Muscle of arm (tissue), 12 donors: ENCODE data around the gene CHMP5. TPM values are rescaled to one million over a fixed set of nuclear protein-coding genes. Genes with fewer than 3 reads are reported as not detected.
A peak's percentile ranks its signal among the peaks of the same experiment; 100 is the strongest.
"Not testable (repeated sequence)": the region's sequence is repeated elsewhere in the genome, so short reads cannot be mapped to it uniquely, and the experiment has no call there.

ENCODE experiments used
- DNase-seq: peaks from one replicate; pipeline ENCODE4 v3.0.0-alpha.2; 2013
- polyA plus RNA-seq, 12 donors: library from polyadenylated mRNA; unstranded; fragments of 120-200 nt; gene quantifications; one replicate each; pipeline ENCODE4 v1.2.1, GENCODE V29; 2013; ENCODE audit not compliant: insufficient read length in 12 of 12

CHMP5 gene
- polyA plus RNA-seq, 12 donors: 61.7 to 93.0 (median 83.2) TPM; not detected in 1

DNA sequence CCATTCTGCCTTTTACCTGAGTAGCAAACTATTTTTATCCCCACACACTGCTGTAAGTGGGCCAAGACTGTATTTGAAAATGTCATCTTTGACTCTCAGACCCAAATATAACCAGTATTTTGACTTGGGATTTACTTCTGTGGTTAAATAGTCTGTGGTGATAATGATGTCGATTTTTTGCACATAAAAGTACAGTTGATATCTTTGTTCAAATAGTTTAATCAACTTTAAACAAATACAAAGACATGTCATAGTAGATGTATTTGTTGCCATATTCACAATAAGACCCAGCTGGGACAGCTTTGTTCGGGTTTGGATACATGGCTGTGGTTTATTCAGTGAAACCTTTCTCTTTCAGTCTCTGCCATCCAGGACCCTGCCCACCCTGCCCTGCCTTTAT, 45.9 kb downstream of the CHMP5 start:
- DNase-seq: no peak

DNA sequence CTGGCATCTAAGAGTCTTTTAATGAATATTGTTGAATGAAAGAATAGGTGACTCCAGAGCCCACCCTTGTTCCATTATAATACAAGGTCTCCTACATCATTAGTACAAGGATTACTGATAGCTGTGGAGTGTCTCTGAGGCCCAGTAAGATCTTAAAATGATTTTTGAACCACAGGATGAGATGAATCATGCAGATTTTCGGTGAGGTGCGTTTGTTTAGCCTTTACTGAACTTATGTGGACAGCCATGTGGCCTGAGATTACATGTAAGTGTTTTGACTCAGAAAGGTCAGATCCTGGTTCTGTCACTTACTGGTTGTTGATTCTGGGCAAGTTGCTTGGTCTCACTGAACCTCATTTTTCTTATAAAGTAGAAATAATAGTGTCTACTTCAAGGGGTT, 47.1 kb downstream of the CHMP5 start:
- DNase-seq: no peak

DNA sequence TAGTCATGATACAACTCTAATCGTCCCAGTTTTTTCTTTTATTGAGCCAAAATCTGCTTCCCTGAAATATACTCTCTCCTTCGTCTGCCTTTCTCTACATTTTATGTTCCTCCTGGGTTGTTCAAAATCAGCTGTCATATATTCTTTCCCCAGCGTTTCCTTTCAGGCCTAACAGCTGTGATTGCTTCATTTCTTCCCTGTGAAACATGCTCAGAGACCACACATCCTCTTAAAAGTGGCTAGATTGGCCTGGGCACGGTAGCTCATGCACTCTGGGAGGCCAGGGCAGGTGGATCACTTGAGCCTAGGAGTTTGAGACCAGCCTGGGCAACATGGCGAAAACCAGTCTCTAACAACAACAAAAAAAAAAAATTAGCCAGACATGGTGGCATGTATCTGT, 50.5 kb downstream of the CHMP5 start:
- no peak for DNase-seq

DNA sequence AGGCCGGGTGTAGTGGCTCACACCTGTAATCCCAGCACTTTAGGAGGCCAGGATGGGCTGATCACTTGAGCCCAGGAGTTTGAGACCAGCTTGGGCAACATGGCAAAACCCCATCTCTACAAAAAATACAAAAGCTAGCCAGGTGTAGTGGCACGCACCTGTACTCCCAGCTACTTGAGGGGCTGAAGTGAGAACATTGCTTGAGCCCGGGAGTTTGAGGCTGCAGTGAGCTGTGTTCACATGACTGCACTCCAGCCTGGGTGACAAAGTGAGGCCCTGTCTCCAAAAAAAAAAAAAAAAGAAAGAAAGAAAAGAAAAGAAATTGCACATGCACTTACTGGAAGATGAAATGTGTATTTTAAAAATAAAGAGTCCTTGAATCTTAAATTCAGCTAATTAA, 52.3 kb downstream of the CHMP5 start:
- not testable (repeated sequence) for DNase-seq

DNA sequence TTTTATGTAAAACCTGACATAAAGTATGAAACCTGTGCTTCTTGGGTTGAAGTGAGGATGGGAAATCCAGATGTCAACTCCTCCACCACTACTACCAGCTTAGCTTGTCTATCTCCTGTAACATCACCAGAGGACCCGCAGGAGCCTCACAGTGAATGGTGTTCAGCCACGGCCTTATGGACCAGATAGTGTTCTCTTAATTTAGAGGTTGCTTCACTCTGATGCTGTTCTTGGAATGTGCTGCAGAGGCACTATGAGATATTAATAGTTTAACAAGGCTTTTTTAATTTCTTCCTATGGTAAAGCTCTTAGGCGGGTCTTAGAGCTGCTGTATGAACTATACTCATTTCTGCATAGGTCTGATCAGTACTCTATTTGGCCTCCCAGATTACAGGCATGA, 53.4 kb downstream of the CHMP5 start:
- DNase-seq: no peak

DNA sequence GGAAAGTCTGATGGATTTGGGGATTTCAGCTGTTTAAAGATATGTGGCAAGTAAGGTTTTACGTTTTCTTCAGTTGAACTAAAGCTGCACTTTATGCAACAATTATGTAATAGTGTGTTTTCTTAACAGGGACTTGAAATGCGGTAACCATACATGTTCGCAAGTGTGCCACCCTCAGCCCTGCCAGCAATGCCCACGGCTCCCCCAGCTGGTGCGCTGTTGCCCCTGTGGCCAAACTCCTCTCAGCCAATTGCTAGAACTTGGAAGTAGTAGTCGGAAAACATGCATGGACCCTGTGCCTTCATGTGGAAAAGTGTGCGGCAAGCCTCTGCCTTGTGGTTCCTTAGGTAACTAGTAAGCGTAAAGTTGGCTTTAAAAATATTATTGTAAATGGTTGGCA, 53.9 kb downstream of the CHMP5 start:
- DNase-seq: no peak

DNA sequence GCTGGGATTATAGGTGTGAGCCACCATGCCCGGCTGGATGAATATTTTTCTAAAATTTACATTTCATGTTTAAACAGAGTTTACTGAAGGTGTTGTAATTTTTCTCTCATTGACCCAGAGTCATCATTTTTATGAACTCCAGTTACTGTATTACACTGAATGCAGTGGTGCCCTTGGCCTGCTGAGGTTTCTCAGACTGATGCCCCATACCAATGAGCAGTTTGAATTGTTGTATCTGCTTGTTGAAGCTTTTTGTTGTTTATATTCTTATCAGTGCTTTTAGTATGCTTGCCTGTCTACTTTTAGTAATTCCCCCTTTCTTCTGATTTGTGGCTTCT, 55.4 kb downstream of the CHMP5 start:
- DNase-seq: no peak

DNA sequence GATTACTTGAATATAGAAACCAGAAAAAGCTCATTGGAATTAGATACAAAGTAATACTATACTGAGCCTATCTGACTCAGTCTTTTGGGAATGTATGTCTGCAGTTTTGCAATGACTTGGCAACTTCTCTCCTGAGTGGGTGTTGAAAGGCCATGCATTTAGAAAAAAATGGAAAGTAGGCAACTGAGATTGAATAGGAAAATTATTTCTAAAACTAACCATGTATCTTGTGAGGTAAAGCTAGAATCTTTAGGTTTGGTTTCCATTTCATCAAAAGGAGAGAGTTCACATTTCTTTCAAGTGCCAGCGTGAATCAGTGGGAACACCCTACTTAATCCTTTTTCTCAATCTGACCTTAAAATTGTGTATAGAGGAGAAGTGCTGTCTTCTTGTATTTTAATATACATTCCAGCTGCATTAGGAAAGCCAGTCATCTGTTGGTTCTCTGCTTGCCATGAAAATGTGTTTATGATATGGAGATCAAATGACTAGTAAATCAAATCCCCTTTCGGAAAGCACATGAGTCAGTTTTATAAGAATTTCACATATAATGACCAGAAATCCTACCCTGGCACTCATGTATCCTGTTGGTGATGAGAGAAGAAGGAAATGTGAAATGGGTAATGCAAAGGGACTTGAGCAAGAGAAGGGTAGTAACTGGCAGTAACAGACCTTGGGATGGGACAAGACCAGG, 55.9 kb downstream of the CHMP5 start:
- DNase-seq: peak; percentile 25

DNA sequence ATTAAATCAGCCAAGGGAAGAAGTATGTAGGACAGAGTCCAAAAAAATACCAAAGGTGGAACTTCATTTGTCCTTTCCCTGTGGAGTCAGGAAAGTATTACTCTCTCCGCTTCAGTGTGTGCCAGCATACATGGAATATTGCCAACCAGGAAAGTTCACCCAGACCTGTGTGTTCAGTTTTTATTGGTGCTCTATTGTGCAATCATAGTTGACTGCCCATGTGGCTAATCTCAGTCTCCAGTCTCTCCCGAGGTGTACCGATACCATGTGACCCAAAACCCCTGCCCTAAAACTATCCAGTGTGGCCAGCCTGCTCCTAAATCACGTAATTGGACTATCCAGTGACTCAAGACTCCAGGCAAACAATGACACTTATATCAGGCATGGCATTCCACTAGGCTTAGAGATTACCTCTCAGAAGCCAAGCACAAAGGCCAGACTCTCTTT, 64.3 kb downstream of the CHMP5 start:
- no peak for DNase-seq

DNA sequence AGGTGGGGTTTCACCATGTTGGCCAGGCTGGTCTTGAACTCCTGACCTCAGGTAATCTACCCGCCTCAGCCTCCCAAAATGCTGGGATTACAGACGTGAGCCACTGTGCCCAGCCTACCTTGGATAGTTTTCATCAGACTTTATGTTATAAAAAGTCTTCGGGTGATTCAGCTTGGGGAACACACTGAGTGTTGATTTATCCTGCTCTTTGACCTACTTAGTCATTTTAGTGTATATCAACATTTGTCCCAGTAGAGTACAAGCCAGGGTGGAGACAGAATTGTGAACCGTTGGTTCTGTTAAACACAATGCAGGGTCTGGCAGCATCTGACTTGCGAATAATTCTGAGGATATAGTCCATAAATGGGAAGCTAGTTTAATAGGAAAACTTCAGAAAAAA, 65.1 kb downstream of the CHMP5 start:
- no peak for DNase-seq

DNA sequence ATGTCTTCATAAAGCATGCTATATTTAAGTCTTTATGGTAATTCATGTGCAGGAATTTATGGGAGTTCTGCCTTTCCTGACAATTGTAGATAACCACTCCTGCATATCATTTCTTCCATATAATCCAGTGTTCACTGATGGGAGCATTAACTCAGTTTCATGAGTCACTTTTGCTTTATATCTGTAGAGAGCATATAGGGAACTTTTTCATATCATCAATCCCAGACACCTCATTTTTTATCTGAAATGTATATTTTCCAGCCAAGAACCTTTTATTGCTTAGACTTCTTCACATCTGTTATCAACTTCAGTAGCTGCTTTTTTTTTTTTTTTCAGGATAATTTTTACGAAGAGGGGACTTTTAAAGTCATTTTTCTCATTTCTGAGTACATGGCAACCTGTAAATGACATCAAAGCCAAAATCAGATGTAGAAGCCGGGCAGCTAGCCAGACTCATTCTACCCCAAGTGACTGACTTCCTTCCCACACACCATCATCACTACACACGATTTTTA, 66.6 kb downstream of the CHMP5 start:
- no peak for DNase-seq

Other genes starting within 250 kb of the CHMP5 start
- 100 to 1,000 TPM in 7 of 12 donors, 10 to 100 TPM in 4, not detected in 1; 64.9 to 127 (median 109) TPM for gene DNAJA1, start 239.8 kb upstream of the CHMP5 start, polyA plus RNA-seq
- gene SMU1, start 188.4 kb upstream of the CHMP5 start, polyA plus RNA-seq: 10 to 100 TPM; 14.9 to 58.1 (median 18.7) TPM
- 100 to 1,000 TPM in 1 of 12 donors, 10 to 100 TPM in 11; 34.6 to 569 (median 45.1) TPM for gene B4GALT1, start 97.7 kb upstream of the CHMP5 start, polyA plus RNA-seq
- gene SPINK4, start 24.9 kb upstream of the CHMP5 start, polyA plus RNA-seq: under 1 TPM in 2 of 12 donors, not detected in 10; 0.49 to 0.78 TPM
- 10 to 100 TPM in 11 of 12 donors, not detected in 1; 44.5 to 87.3 (median 76.7) TPM for gene BAG1, start 341 bp upstream of the CHMP5 start, polyA plus RNA-seq
- 10 to 100 TPM in 11 of 12 donors, not detected in 1; 23.2 to 35.4 (median 27.8) TPM for gene NFX1, start 25.5 kb downstream of the CHMP5 start, polyA plus RNA-seq
- 1 to 10 TPM in 8 of 12 donors, under 1 TPM in 2, not detected in 2; 0.41 to 3.5 (median 2.2) TPM for gene AQP7, start 137.5 kb downstream of the CHMP5 start, polyA plus RNA-seq
- 10 to 100 TPM in 3 of 12 donors, 1 to 10 TPM in 7, not detected in 2; 5.1 to 63.3 (median 7.4) TPM for gene AQP3, start 182.5 kb downstream of the CHMP5 start, polyA plus RNA-seq
- gene NOL6, start 208.9 kb downstream of the CHMP5 start, polyA plus RNA-seq: 10 to 100 TPM in 11 of 12 donors, not detected in 1; 18.4 to 26.6 (median 24.3) TPM